LNCaP clone FGC (cell line): Measurements from ENCODE around the gene GTSE1.

ENCODE experiments used
- DNase-seq: peaks from one replicate; pipeline ENCODE4 v3.0.0-alpha.2; 2011; ENCODE audit warnings: low read depth
- H3K4me3 ChIP-seq: 2 replicates; pipeline ENCODE4 v1.5.1; 2011; ENCODE audit warnings: mild to moderate bottlenecking, low read depth, low read length, control low read depth
- CTCF ChIP-seq: IDR thresholded peaks from 2 replicates; pipeline ENCODE4 v1.5.1; 2012; ENCODE audit warnings: mild to moderate bottlenecking; ENCODE audit not compliant: control insufficient read depth, insufficient read depth; ENCODE audit errors: extremely low read depth

GTSE1 gene

GRCh38 chr22:46353483-46354105, 56.9 kb downstream of the GTSE1 start:
- TF ChIP-seq CTCF, result no peak
- no peak for DNase-seq
- H3K4me3 ChIP-seq, result no peak overlapping the region

GRCh38 chr22:46354176-46354992, 57.7 kb downstream of the GTSE1 start:
- TF ChIP-seq CTCF, result no peak
- H3K4me3 ChIP-seq, result no peak overlapping the region
- DNase-seq, result no peak

GRCh38 chr22:46354993-46355305, 58.3 kb downstream of the GTSE1 start:
- no peak overlapping the region for H3K4me3 ChIP-seq
- no peak for DNase-seq
- no peak for TF ChIP-seq CTCF

GRCh38 chr22:46355369-46355995, 58.8 kb downstream of the GTSE1 start:
- no peak for DNase-seq
- no peak overlapping the region for H3K4me3 ChIP-seq
- peak; percentile 81 for TF ChIP-seq CTCF

GRCh38 chr22:46355996-46356471, 59.4 kb downstream of the GTSE1 start:
- no peak for DNase-seq
- H3K4me3 ChIP-seq, result no peak overlapping the region
- TF ChIP-seq CTCF, result no peak

GRCh38 chr22:46356496-46357480, 60.1 kb downstream of the GTSE1 start:
- no peak overlapping the region for H3K4me3 ChIP-seq
- DNase-seq, result no peak
- TF ChIP-seq CTCF, result no peak
